Urinary bladder (tissue), 4 donors: ENCODE measurements around the gene NR4A3. TPM values are rescaled to one million over a fixed set of nuclear protein-coding genes. Genes with fewer than 3 reads are reported as not detected.
"Not testable (repeated sequence)": the region's sequence is repeated elsewhere in the genome, so short reads cannot be mapped to it uniquely, and the experiment has no call there.

Experiments
- DNase-seq: peaks from one replicate; pipeline ENCODE4 v3.0.0-alpha.2; 2015; ENCODE audit errors: extremely low spot score
- H3K27ac ChIP-seq: one replicate; pipeline ENCODE4 v1.5.1; 2013; ENCODE audit warnings: low read depth, mild to moderate bottlenecking, moderate library complexity
- H3K36me3 ChIP-seq: one replicate; pipeline ENCODE4 v1.6.1; 2013; ENCODE audit warnings: mild to moderate bottlenecking, moderate library complexity; ENCODE audit not compliant: insufficient read depth
- H3K4me1 ChIP-seq: one replicate; pipeline ENCODE4 v1.6.1; 2013; ENCODE audit warnings: mild to moderate bottlenecking, moderate library complexity; ENCODE audit not compliant: insufficient read depth
- H3K4me3 ChIP-seq: one replicate; pipeline ENCODE4 v1.5.1; 2013; ENCODE audit warnings: low read depth, low read length
- WGBS: extraction: QIAGEN DNeasy Blood & Tissue Kit; methylation state at CpG from one replicate; pipeline ENCODE4 v1.1.7; 2013; 5-methylcytosine and 5-hydroxymethylcytosine counted together
- polyA plus RNA-seq: library from polyadenylated mRNA; stranded (reverse); fragments of 200-250 nt; gene quantifications from one replicate; pipeline ENCODE4 v1.2.3, GENCODE V29; 2013
- total RNA-seq: library from RNA; depleted of rRNA; stranded (reverse); fragments of >200 nt; gene quantifications from one replicate; pipeline ENCODE4 v1.2.3, GENCODE V29; 2014
- donor health status: healthy with polysubstance abuse.
- donor health status: healthy.

NR4A3 gene
- total and polyA plus RNA-seq, 2 donors, result 4.7 to 4.8 TPM

GRCh38 chr9:99832558-99832864, 10.8 kb downstream of the NR4A3 start:
- Histone ChIP-seq H3K4me3 (no peak overlapping the region), H3K36me3 (no peaks in the 10 kb centered on the region), H3K27ac (no peak overlapping the region), H3K4me1 (no peaks in the 10 kb centered on the region)
- no peak for DNase-seq
- 93% methylated on average over 7 of the region's 7 CpGs for WGBS

GRCh38 chr9:99833735-99834134, 12.1 kb downstream of the NR4A3 start:
- H3K27ac ChIP-seq, result no peak overlapping the region
- no peaks in the 10 kb centered on the region for H3K4me1 ChIP-seq
- DNase-seq, result no peak
- WGBS, result 90% methylated on average over 4 of the region's 4 CpGs
- H3K36me3 ChIP-seq, result no peaks in the 10 kb centered on the region
- no peak overlapping the region for H3K4me3 ChIP-seq

GRCh38 chr9:99834474-99834873, 12.8 kb downstream of the NR4A3 start:
- no peaks in the 10 kb centered on the region for H3K4me1 ChIP-seq
- H3K27ac ChIP-seq, result no peak overlapping the region
- DNase-seq, result no peak
- no peak overlapping the region for H3K4me3 ChIP-seq
- WGBS, result 91% methylated on average over 3 of the region's 3 CpGs
- H3K36me3 ChIP-seq, result no peaks in the 10 kb centered on the region

GRCh38 chr9:99835142-99835541, 13.5 kb downstream of the NR4A3 start:
- H3K36me3 ChIP-seq, result no peaks in the 10 kb centered on the region
- H3K27ac ChIP-seq, result no peak overlapping the region
- DNase-seq, result no peak
- no peaks in the 10 kb centered on the region for H3K4me1 ChIP-seq
- no peak overlapping the region for H3K4me3 ChIP-seq

- H3K36me3 ChIP-seq, result no peaks in the 10 kb centered on the region
- DNase-seq, result no peak
- no peak overlapping the region for H3K4me3 ChIP-seq
- no peaks in the 10 kb centered on the region for H3K4me1 ChIP-seq
- H3K27ac ChIP-seq, result no peak overlapping the region
Measured at GRCh38 chr9:99835581-99835980, 13.9 kb downstream of the NR4A3 start.

GRCh38 chr9:99840072-99840471, 18.4 kb downstream of the NR4A3 start:
- no peak for DNase-seq
- no peak overlapping the region for H3K27ac ChIP-seq
- no peaks in the 10 kb centered on the region for H3K4me1 ChIP-seq
- WGBS, result 75% methylated on average over 1 of the region's 1 CpG
- no peak overlapping the region for H3K4me3 ChIP-seq
- H3K36me3 ChIP-seq, result no peaks in the 10 kb centered on the region

GRCh38 chr9:99845063-99845462, 23.4 kb downstream of the NR4A3 start:
- no peak for DNase-seq
- no peak overlapping the region for H3K27ac ChIP-seq
- H3K36me3 ChIP-seq, result no peaks in the 10 kb centered on the region
- H3K4me1 ChIP-seq, result no peaks in the 10 kb centered on the region
- WGBS, result 86% methylated on average over 4 of the region's 4 CpGs
- no peak overlapping the region for H3K4me3 ChIP-seq

GRCh38 chr9:99848447-99848846, 26.8 kb downstream of the NR4A3 start:
- 97% methylated on average over 7 of the region's 7 CpGs for WGBS

GRCh38 chr9:99850736-99851499, 29.2 kb downstream of the NR4A3 start:
- DNase-seq, result no peak
- no peaks in the 10 kb centered on the region for H3K36me3 ChIP-seq
- WGBS, result 46% methylated on average over 2 of the region's 2 CpGs
- no peaks in the 10 kb centered on the region for H3K4me1 ChIP-seq
- no peak overlapping the region for H3K4me3 ChIP-seq
- H3K27ac ChIP-seq, result no peak overlapping the region

More at GRCh38 chr9:99848447-99848846, 26.8 kb downstream of the NR4A3 start:
- Histone ChIP-seq H3K4me1 (no peaks in the 10 kb centered on the region), H3K36me3 (no peaks in the 10 kb centered on the region), H3K27ac (no peak overlapping the region), H3K4me3 (no peak overlapping the region)
- no peak for DNase-seq

- Histone ChIP-seq H3K36me3 (no peaks in the 10 kb centered on the region), H3K4me3 (no peak overlapping the region), H3K4me1 (no peaks in the 10 kb centered on the region), H3K27ac (no peak overlapping the region)
- no peak for DNase-seq
- WGBS, result 30% methylated on average over 2 of the region's 2 CpGs
Measured at GRCh38 chr9:99851500-99851822, 29.8 kb downstream of the NR4A3 start.

- Histone ChIP-seq H3K4me1 (no peaks in the 10 kb centered on the region), H3K27ac (no peak overlapping the region), H3K36me3 (no peaks in the 10 kb centered on the region), H3K4me3 (no peak overlapping the region)
- DNase-seq, result no peak
- 86% methylated on average over 4 of the region's 4 CpGs for WGBS
Measured at GRCh38 chr9:99852617-99853016, 30.9 kb downstream of the NR4A3 start.

GRCh38 chr9:99855467-99856176, 33.9 kb downstream of the NR4A3 start:
- no peaks in the 10 kb centered on the region for H3K4me1 ChIP-seq
- no peaks in the 10 kb centered on the region for H3K36me3 ChIP-seq
- no peak overlapping the region for H3K4me3 ChIP-seq
- DNase-seq, result no peak
- WGBS, result 86% methylated on average over 8 of the region's 8 CpGs
- H3K27ac ChIP-seq, result no peak overlapping the region

- not testable (repeated sequence) for H3K27ac ChIP-seq, H3K4me1 ChIP-seq, DNase-seq, H3K4me3 ChIP-seq, H3K36me3 ChIP-seq
- 98% methylated on average over 3 of the region's 3 CpGs for WGBS
Measured at GRCh38 chr9:99857576-99857975, 35.9 kb downstream of the NR4A3 start.

- no peak overlapping the region for H3K27ac ChIP-seq
- H3K36me3 ChIP-seq, result no peaks in the 10 kb centered on the region
- no peak overlapping the region for H3K4me3 ChIP-seq
- no peak for DNase-seq
- H3K4me1 ChIP-seq, result no peaks in the 10 kb centered on the region
- WGBS, result 95% methylated on average over 3 of the region's 3 CpGs
Measured at GRCh38 chr9:99858087-99858486, 36.4 kb downstream of the NR4A3 start.
